ENCODE measurements around the gene RBM14.
"Not testable (repeated sequence)": the region's sequence is repeated elsewhere in the genome, so short reads cannot be mapped to it uniquely, and the experiment has no call there.

RBM14 gene

GRCh38 chr11:66637557-66638176 lies 21.2 kb downstream of the RBM14 start:
- no peak for DNase-seq (ENCODE audit: low read depth)

DNA sequence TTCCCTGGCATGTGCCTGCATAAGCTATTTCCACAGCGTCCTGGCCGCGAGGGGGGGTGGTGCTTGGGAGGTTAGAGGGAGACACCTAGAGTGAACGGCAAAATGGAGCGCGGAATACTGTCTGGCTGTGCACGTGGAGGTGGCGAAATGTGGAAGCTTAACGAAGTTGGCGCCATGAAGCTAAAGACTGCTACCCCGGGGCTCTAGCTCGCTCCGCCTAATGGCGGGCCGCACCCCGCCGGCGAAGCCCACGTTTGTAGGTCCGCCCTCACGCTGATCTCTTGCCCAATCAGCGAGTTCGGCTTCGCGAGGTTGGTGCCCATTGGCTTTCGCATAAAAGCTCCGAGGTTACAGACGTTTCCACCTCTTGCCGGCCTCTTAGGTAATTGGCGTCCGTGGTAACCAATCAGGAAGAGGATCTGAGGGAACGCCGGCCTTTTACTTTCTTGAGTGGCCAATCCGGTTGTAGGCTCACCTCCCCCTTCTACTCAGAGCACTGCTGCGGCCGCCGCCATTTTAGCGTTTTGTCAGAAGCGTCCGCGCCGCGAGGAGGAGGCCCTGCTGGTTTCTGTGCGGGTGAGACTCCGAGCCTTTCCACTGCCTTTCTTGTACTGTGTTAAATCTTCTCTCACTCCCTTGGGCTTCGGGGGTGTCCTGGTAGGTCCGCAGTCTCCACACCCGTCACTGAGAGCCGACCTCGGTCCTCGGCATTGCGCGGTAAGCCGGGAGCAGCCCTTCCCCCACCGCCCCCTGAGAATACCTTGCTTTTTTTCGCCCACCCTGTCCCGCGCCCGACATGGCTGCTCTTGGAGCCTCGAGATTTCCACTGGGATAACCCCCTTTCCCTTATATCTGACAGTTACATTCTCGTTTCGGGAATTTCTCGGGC lies 22.0 kb downstream of the RBM14 start, which contains the start of gene RBM4:
RBM4 (plus strand) TSS at position 527 of the 889 bp plus-strand sequence. CDS start 1,009 bp downstream, outside the sequence.
- DNase-seq (ENCODE audit: low read depth): peak; percentile 86

- peak; percentile 8 for DNase-seq (ENCODE audit: low read depth)
Observed at GRCh38 chr11:66639066-66639813, 22.8 kb downstream of the RBM14 start.

DNA sequence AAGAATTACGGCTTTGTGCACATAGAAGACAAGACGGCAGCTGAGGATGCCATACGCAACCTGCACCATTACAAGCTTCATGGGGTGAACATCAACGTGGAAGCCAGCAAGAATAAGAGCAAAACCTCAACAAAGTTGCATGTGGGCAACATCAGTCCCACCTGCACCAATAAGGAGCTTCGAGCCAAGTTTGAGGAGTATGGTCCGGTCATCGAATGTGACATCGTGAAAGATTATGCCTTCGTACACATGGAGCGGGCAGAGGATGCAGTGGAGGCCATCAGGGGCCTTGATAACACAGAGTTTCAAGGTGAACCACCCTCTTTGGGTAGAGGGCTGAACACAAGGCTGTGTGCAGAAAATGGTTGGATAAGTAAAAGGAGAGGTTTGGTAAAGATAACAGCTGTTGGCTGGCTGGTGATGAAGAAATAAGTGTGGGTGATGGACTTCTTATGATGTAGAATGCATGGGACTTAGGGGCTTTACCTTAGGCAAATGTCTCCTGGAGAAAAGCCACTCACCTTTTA lies 23.4 kb downstream of the RBM14 start:
- DNase-seq (ENCODE audit: low read depth): not testable (repeated sequence)

- no peak for DNase-seq (ENCODE audit: low read depth)
Observed at GRCh38 chr11:66641834-66642233, 25.4 kb downstream of the RBM14 start.

DNA sequence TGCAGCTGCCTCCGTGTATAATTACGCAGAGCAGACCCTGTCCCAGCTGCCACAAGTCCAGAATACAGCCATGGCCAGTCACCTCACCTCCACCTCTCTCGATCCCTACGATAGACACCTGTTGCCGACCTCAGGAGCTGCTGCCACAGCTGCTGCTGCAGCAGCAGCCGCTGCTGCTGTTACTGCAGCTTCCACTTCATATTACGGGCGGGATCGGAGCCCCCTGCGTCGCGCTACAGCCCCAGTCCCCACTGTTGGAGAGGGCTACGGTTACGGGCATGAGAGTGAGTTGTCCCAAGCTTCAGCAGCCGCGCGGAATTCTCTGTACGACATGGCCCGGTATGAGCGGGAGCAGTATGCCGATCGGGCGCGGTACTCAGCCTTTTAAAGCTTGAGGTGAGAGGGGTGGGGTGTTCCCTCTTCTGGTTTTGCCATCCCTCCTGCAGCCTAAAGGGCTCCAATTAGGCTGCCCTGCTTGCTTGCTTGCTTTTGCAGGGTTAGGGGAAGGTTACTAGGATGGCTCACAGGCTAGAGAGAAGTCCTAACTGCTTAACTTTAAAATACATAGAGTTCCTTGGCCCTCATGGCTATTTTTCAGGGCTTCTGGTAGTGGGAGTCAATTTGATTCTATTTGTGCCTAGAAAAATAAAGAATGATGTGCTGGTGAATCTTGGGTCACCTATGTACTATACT lies 27.5 kb downstream of the RBM14 start:
- no peak for DNase-seq (ENCODE audit: low read depth)

DNA sequence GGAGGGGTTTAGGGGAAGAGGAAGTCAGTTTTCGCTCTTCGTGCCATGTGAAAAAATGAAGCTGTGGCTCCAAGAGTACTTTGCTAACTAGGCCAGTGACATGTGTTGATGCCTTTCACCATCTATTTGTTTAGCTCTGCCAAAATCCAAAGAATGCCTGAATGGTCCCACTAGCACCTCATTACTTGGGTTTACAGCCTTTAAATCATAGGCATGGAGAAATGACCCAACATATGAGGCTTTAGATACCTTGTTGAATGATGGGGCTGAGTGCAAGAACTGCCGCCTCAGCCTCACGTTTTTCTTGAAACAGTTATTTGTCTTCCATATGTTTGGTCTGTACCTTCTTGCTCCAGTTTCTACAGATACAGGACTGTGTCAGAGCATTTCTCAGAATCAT lies 30.4 kb downstream of the RBM14 start:
- no peak for DNase-seq (ENCODE audit: low read depth)

- DNase-seq (ENCODE audit: low read depth): no peak
Observed at GRCh38 chr11:66649903-66650302, 33.5 kb downstream of the RBM14 start.

DNA sequence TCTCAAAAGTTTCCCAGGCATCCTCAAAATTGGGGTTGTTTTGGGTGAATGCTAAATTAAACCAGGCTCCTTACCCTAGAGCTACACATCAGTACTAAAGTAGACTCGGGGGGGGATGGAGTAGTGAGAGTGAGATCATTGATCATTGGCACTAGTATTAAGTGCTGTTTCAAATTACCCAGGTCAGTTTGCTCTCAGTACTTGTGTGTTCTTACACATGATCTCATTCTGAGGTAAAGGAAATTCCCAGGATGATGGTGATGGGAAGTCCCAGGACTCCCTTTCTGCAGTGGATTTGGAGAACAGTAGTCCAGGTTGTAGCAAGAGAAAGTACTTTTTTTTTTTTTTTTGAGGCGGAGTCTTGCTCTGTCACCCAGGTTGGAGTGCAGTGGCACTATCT lies 34.6 kb downstream of the RBM14 start:
- no peak for DNase-seq (ENCODE audit: low read depth)

DNA sequence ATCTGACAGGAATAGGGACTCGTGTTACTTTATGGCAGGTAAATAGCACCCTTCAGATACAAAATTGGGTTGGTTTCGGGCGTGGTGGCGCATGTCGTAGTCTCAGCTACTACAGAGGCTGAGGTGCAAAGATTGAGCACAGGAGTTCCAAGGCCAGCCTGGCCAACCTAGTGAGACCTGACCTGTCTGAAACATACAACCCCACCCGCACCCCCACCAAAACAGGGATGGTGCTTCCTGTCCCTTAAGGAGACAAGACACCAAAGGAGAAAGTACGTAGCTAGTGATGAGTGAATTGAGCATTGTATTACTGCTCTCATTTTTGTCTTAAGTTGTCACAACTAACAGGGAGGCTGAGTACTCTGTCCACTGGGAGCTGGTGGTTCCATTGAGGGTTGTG lies 36.2 kb downstream of the RBM14 start:
- DNase-seq (ENCODE audit: low read depth): no peak

DNA sequence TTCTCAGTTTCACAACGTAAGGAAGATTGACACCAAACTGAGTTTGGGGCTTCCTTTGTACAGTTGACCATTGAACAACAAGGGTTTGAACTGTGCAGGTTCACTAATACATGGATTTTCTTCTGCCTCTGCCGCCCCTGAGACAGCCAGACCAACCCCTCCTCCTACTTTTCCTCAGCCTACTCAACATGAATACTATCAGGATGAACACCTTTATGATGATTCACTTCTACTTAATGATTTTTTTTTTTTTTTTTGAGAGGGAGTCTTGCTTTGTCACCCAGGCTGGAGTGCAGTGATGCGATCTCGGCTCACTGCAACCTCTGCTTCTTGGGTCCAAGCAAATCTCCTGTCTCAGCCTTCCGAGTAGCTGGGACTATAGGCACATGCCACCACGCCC lies 36.7 kb downstream of the RBM14 start:
- no peak for DNase-seq (ENCODE audit: low read depth)

GRCh38 chr11:66659763-66660162 lies 43.3 kb downstream of the RBM14 start:
- DNase-seq (ENCODE audit: low read depth): no peak

DNA sequence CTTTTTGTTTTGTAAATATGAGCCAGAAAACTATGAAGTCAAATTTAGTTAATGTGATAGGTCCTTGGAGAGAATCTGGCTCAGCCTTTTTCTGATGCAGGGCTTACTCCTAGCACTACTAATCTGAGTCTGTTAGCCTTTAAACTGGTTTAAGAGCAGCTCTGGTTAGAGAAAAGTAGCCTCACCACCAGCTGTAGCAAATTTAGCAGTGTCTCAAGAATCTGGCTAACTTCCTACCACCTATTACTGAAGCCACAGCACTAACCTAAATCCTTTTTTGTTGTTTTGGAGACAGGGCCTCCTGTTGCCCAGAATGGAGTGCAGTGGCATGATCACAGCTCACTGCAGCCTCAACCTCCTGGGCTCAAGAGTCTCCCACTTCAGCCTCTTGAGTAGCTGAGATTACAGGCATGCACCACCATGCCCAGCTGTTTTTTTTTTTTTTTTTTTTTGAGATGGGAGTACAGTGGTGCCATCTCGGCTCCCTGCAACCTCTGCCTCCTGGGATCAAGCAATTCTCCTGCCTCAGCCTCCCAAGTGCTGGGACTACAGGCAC lies 47.4 kb downstream of the RBM14 start:
- DNase-seq (ENCODE audit: low read depth): no peak

GRCh38 chr11:66665369-66665768 lies 48.9 kb downstream of the RBM14 start:
- no peak for DNase-seq (ENCODE audit: low read depth)

GRCh38 chr11:66670816-66671215 lies 54.4 kb downstream of the RBM14 start:
- no peak for DNase-seq (ENCODE audit: low read depth)

DNA sequence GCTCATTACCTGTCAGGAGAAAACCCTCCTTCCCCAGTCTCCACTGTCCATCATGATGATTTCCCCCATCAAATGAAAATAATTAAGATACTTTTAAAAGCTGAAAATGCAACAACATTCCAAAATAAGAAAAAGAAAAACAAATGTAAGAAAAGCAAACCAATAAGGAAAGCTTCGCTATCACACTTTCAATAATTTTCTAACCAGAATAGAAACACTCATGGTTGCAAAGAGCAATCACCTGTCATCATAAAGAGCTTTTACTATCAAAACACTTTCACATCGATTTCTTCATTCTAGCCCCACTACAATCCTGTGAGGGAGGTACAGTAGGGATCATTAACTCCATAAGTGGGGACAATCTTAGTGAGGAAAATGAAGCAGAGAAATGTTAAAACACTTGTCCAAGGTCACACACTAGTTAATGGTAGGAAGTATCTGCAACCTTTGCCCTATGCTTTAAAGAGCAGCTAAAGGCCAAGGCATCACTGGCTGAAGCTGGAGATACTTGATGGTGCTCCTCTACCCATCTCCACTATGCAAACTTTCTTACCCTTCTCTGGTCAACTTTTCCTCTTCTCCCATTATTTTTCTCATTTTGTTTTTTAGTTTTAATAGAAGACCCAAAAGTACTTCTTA lies 58.7 kb downstream of the RBM14 start:
- no peak for DNase-seq (ENCODE audit: low read depth)

DNA sequence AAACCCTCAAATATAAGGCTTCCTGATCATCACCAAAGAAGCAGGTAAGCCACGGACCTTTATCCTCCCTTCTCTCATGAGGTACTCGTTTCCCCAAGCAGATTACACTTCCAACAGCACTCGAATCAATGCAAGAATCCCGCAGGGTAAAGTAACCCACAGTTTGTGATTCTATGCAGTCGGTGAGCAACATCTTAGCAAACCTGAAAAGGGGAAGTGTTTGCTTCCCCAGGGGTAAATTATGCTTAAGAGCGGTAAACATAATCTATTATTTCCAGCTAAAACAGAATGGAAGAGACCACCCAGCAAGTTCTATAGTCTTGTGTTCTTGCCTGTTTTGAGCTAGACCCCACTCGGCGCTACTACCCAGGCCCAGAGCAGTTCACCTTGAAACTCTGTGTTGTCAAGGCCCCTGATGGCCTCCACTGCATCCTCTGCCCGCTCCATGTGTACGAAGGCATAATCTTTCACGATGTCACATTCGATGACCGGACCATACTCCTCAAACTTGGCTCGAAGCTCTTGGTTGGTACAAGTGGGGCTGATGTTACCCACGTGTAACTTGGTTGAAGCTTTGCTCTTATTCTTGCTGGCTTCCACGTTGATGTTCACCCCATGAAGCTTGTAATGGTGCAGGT lies 60.0 kb downstream of the RBM14 start:
- no peak for DNase-seq (ENCODE audit: low read depth)
